Smooth muscle cell (in vitro differentiated cells): ENCODE measurements around the gene SYNE2. TPM values are rescaled to one million over a fixed set of nuclear protein-coding genes. Genes with fewer than 3 reads are reported as not detected.

Experiments used
- DNase-seq: peaks from one replicate; lab custom pipeline; 2025; ENCODE audit not compliant: unreplicated experiment; lab: John Stamatoyannopoulos, UW
- H2AFZ ChIP-seq: fragments of 200-600 bp; sonication (generic); 2 replicates; pipeline ENCODE4 v1.6.0; 2016; ENCODE audit warnings: antibody characterized with exemption, low read depth, mild to moderate bottlenecking
- H3F3A ChIP-seq: fragments of 200-600 bp; sonication (generic); 2 replicates; pipeline ENCODE4 v1.6.0; 2017; ENCODE audit warnings: antibody characterized with exemption, low read depth
- H3K27ac ChIP-seq: fragments of 200-600 bp; sonication (generic); 2 replicates; pipeline ENCODE4 v1.5.1; 2016; ENCODE audit warnings: low read depth, mild to moderate bottlenecking
- H3K27me3 ChIP-seq: fragments of 200-600 bp; sonication (generic); 2 replicates; pipeline ENCODE4 v1.6.1; 2016; ENCODE audit warnings: low read depth, mild to moderate bottlenecking
- H3K36me3 ChIP-seq: fragments of 200-600 bp; sonication (generic); 2 replicates; pipeline ENCODE4 v1.5.1; 2016; ENCODE audit warnings: low read depth
- H3K4me1 ChIP-seq: fragments of 200-600 bp; sonication (generic); 2 replicates; pipeline ENCODE4 v1.5.1; 2016; ENCODE audit warnings: low read depth
- H3K4me2 ChIP-seq: fragments of 200-600 bp; sonication (generic); 2 replicates; pipeline ENCODE4 v1.6.0; 2016; ENCODE audit warnings: mild to moderate bottlenecking
- H3K4me3 ChIP-seq: fragments of 200-600 bp; sonication (generic); 2 replicates; pipeline ENCODE4 v1.5.1; 2016; ENCODE audit warnings: mild to moderate bottlenecking
- H3K79me2 ChIP-seq: fragments of 200-600 bp; sonication (generic); 2 replicates; pipeline ENCODE4 v1.6.0; 2016; ENCODE audit warnings: low read depth, mild to moderate bottlenecking
- H3K9ac ChIP-seq: fragments of 200-600 bp; sonication (generic); 2 replicates; pipeline ENCODE4 v1.6.0; 2016; ENCODE audit warnings: low read depth
- H3K9me3 ChIP-seq: fragments of 200-600 bp; sonication (generic); replicated peaks from 2 replicates; pipeline ENCODE4 v1.5.1; 2016; ENCODE audit warnings: low read depth
- H4K20me1 ChIP-seq: fragments of 200-600 bp; sonication (generic); 2 replicates; pipeline ENCODE4 v1.6.0; 2016; ENCODE audit warnings: low read depth
- CTCF ChIP-seq: fragments of 200-600 bp; sonication (generic); IDR thresholded peaks from 2 replicates; pipeline ENCODE4 v1.5.1; 2017; ENCODE audit warnings: borderline replicate concordance, mild to moderate bottlenecking, antibody characterized with exemption; ENCODE audit not compliant: insufficient read depth, poor library complexity, severe bottlenecking
- WGBS: methylation state at CpG from one replicate; pipeline ENCODE4 v1.1.7; 2016; ENCODE audit warnings: low lambda C conversion rate; 5-methylcytosine and 5-hydroxymethylcytosine counted together
- polyA plus RNA-seq: library from polyadenylated mRNA; unstranded; fragments of >200 nt; fragmentation: Nextera tagmentation; extraction: Ambion mirVana; gene quantifications from 2 replicates; pipeline ENCODE4 v1.2.1, GENCODE V29; 2016
- total RNA-seq: library from RNA; depleted of rRNA; stranded (reverse); fragments of >200 nt; gene quantifications from 2 replicates; pipeline ENCODE4 v1.2.3, GENCODE V29; 2014

SYNE2 gene
- total and polyA plus RNA-seq, 2 experiments from 2014 or later = 4.8 to 20.9 TPM

GRCh38 chr14:64008016-64008415, 155.2 kb downstream of the SYNE2 start:
- Histone ChIP-seq H3K9ac (no peak overlapping the region), H2AFZ (no peak overlapping the region), H3K4me3 (no peak overlapping the region), H3K27ac (no peak overlapping the region), H4K20me1 (no peaks in the 10 kb centered on the region), H3K27me3 (no peaks in the 10 kb centered on the region), H3K79me2 (no peaks in the 10 kb centered on the region), H3K36me3 (no peaks in the 10 kb centered on the region), H3K9me3 (no peaks in the 10 kb centered on the region), H3F3A (no peaks in the 10 kb centered on the region), H3K4me1 (no peaks in the 10 kb centered on the region), H3K4me2 (no peak overlapping the region)
- 89% methylated on average over 2 of the region's 2 CpGs for WGBS
- no peak for TF ChIP-seq CTCF
- DNase-seq = no peak

GRCh38 chr14:64012003-64012402, 159.2 kb downstream of the SYNE2 start:
- Histone ChIP-seq H3K36me3 (no peaks in the 10 kb centered on the region), H3K79me2 (no peaks in the 10 kb centered on the region), H3K4me2 (no peak overlapping the region), H3K4me3 (no peak overlapping the region), H3K27ac (no peak overlapping the region), H2AFZ (no peak overlapping the region), H4K20me1 (no peaks in the 10 kb centered on the region), H3K4me1 (no peaks in the 10 kb centered on the region), H3F3A (no peaks in the 10 kb centered on the region), H3K27me3 (no peaks in the 10 kb centered on the region), H3K9ac (no peak overlapping the region), H3K9me3 (no peaks in the 10 kb centered on the region)
- WGBS = 91% methylated on average over 3 of the region's 3 CpGs
- DNase-seq = no peak
- TF ChIP-seq CTCF = no peak

- Histone ChIP-seq H4K20me1 (no peaks in the 10 kb centered on the region), H3K4me3 (no peak overlapping the region), H2AFZ (no peak overlapping the region), H3K9me3 (no peaks in the 10 kb centered on the region), H3K27ac (no peak overlapping the region), H3K27me3 (no peaks in the 10 kb centered on the region), H3K4me1 (no peaks in the 10 kb centered on the region), H3K4me2 (no peak overlapping the region), H3K79me2 (no peaks in the 10 kb centered on the region), H3K36me3 (no peaks in the 10 kb centered on the region), H3K9ac (no peak overlapping the region), H3F3A (no peaks in the 10 kb centered on the region)
- no peak for DNase-seq
- 96% methylated on average over 1 of the region's 1 CpG for WGBS
- no peak for TF ChIP-seq CTCF
These were observed 159.9 kb downstream of the SYNE2 start for GRCh38 chr14:64012720-64013119.

GRCh38 chr14:64025479-64025878, 172.7 kb downstream of the SYNE2 start:
- Histone ChIP-seq H3K79me2 (no peaks in the 10 kb centered on the region), H4K20me1 (no peaks in the 10 kb centered on the region), H3K36me3 (no peaks in the 10 kb centered on the region), H3K27ac (no peak overlapping the region), H3K4me2 (no peak overlapping the region), H2AFZ (no peak overlapping the region), H3K27me3 (no peaks in the 10 kb centered on the region), H3K9ac (no peak overlapping the region), H3K4me1 (no peaks in the 10 kb centered on the region), H3K4me3 (no peak overlapping the region), H3F3A (no peaks in the 10 kb centered on the region), H3K9me3 (no peaks in the 10 kb centered on the region)
- no peak for DNase-seq
- WGBS = 93% methylated on average over 3 of the region's 3 CpGs
- no peak for TF ChIP-seq CTCF
